ENCODE data around the gene DYNLL1.

DYNLL1 gene

GRCh38 chr12:120496413-120497340 lies 764 bp downstream of the DYNLL1 start:
- Histone ChIP-seq H3K9ac (ENCODE audit: low read depth, low read length) (peak overlapping the region; percentile 62), H3K79me2 (ENCODE audit: insufficient read depth, low read length) (peaks cover 37% of the 10 kb centered on the region), H4K20me1 (ENCODE audit: insufficient read depth, low read length) (peaks cover 25% of the 10 kb centered on the region), H2AFZ (ENCODE audit: low read depth, low read length) (peak overlapping the region; percentile 67), H3K27me3 (ENCODE audit: insufficient read depth, low read length, poor library complexity) (no peaks in the 10 kb centered on the region), H3K4me3 (ENCODE audit: low read depth in 1 of 2, low read length in 2 of 2) (peak overlapping the region; percentile 89 to 90), H3K9me3 (ENCODE audit: insufficient read depth, low read length, severe bottlenecking) (no peaks in the 10 kb centered on the region), H3K4me1 (ENCODE audit: insufficient read depth, low read length) (peaks cover 25% of the 10 kb centered on the region), H3K27ac (ENCODE audit: low read length) (peak overlapping the region; percentile 66), H3K4me2 (ENCODE audit: insufficient read depth, low read length) (peak overlapping the region; percentile 89), H3K36me3 (ENCODE audit: insufficient read depth, low read length) (peaks cover 35% of the 10 kb centered on the region)
- DNase-seq (peak; percentile 66), ATAC-seq (ENCODE audit: insufficient read depth, low read depth) (peak; percentile 33)
- TF ChIP-seq EZH2 (IDR thresholded peaks at IDR 0.05; ENCODE audit: borderline replicate concordance, low read depth, low read length, severe bottlenecking), result no peak
- TF ChIP-seq, protein P1, sequence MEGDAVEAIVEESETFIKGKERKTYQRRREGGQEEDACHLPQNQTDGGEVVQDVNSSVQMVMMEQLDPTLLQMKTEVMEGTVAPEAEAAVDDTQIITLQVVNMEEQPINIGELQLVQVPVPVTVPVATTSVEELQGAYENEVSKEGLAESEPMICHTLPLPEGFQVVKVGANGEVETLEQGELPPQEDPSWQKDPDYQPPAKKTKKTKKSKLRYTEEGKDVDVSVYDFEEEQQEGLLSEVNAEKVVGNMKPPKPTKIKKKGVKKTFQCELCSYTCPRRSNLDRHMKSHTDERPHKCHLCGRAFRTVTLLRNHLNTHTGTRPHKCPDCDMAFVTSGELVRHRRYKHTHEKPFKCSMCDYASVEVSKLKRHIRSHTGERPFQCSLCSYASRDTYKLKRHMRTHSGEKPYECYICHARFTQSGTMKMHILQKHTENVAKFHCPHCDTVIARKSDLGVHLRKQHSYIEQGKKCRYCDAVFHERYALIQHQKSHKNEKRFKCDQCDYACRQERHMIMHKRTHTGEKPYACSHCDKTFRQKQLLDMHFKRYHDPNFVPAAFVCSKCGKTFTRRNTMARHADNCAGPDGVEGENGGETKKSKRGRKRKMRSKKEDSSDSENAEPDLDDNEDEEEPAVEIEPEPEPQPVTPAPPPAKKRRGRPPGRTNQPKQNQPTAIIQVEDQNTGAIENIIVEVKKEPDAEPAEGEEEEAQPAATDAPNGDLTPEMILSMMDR (IDR thresholded peaks at IDR 0.05; ENCODE audit: borderline replicate concordance, extremely low read depth, low read length, poor library complexity, severe bottlenecking), result peak; percentile 39

- H2AFZ ChIP-seq (ENCODE audit: low read depth, low read length), result no peak overlapping the region
- peak overlapping the region; percentile 89 for H3K4me2 ChIP-seq (ENCODE audit: insufficient read depth, low read length)
- H3K4me1 ChIP-seq (ENCODE audit: insufficient read depth, low read length), result peaks cover 25% of the 10 kb centered on the region
- TF ChIP-seq, protein P1 (IDR thresholded peaks at IDR 0.05; ENCODE audit: borderline replicate concordance, extremely low read depth, low read length, poor library complexity, severe bottlenecking), result no peak
- no peak for TF ChIP-seq EZH2 (IDR thresholded peaks at IDR 0.05; ENCODE audit: borderline replicate concordance, low read depth, low read length, severe bottlenecking)
- peak overlapping the region; percentile 62 for H3K9ac ChIP-seq (ENCODE audit: low read depth, low read length)
- DNase-seq (no peak), ATAC-seq (ENCODE audit: insufficient read depth, low read depth) (no peak)
- H4K20me1 ChIP-seq (ENCODE audit: insufficient read depth, low read length), result peaks cover 25% of the 10 kb centered on the region
- H3K9me3 ChIP-seq (ENCODE audit: insufficient read depth, low read length, severe bottlenecking), result no peaks in the 10 kb centered on the region
- peaks cover 37% of the 10 kb centered on the region for H3K79me2 ChIP-seq (ENCODE audit: insufficient read depth, low read length)
- H3K27ac ChIP-seq (ENCODE audit: low read length), result peak overlapping the region; percentile 63; the same call in 1 of the 2 replicates
- no peaks in the 10 kb centered on the region for H3K27me3 ChIP-seq (ENCODE audit: insufficient read depth, low read length, poor library complexity)
- peaks cover 35% of the 10 kb centered on the region for H3K36me3 ChIP-seq (ENCODE audit: insufficient read depth, low read length)
- H3K4me3 ChIP-seq (ENCODE audit: low read depth in 1 of 2, low read length in 2 of 2), result peak overlapping the region; percentile 89 to 90
Measured at GRCh38 chr12:120497524-120498150, 1.7 kb downstream of the DYNLL1 start.

DNA sequence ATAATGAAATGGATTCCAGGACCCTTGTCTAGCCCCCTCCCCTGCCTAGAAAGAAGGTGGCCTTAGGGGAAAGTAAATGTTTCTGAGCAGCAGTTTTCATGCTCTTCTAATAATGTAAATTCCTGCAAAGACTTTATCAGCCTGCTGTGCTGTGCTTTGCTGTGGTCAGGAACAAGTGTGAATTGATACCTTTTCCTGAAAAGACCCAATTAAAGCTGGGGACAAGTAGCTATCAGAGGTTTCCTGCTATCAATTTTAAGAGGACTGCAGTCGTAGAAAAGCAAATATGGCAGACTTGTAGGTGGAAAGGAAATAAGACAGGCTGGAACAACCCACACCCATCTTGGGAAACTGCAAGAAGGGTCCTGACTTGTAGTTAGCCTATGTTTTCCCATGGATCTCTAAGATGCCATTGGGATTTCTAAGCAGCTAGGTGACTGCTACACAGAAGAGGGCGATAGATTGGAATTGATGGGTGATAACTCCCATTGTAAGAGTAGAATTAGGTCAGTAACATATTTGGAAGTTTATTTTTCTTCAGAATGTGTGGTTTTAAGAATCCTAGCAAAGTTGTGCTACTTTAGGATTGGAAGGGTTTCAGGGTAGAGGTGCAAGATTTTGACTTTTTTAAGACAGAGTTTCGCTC lies 3.1 kb downstream of the DYNLL1 start:
- peaks cover 37% of the 10 kb centered on the region for H3K79me2 ChIP-seq (ENCODE audit: insufficient read depth, low read length)
- no peak overlapping the region for H3K9ac ChIP-seq (ENCODE audit: low read depth, low read length)
- ATAC-seq (ENCODE audit: insufficient read depth, low read depth) (no peak), DNase-seq (no peak)
- H3K27me3 ChIP-seq (ENCODE audit: insufficient read depth, low read length, poor library complexity), result no peaks in the 10 kb centered on the region
- no peak overlapping the region for H3K4me3 ChIP-seq (ENCODE audit: low read depth in 1 of 2, low read length in 2 of 2)
- peaks cover 25% of the 10 kb centered on the region for H3K4me1 ChIP-seq (ENCODE audit: insufficient read depth, low read length)
- TF ChIP-seq, protein P1 (IDR thresholded peaks at IDR 0.05; ENCODE audit: borderline replicate concordance, extremely low read depth, low read length, poor library complexity, severe bottlenecking), result no peak
- no peak for TF ChIP-seq EZH2 (IDR thresholded peaks at IDR 0.05; ENCODE audit: borderline replicate concordance, low read depth, low read length, severe bottlenecking)
- no peaks in the 10 kb centered on the region for H3K9me3 ChIP-seq (ENCODE audit: insufficient read depth, low read length, severe bottlenecking)
- H3K36me3 ChIP-seq (ENCODE audit: insufficient read depth, low read length), result peaks cover 44% of the 10 kb centered on the region
- H2AFZ ChIP-seq (ENCODE audit: low read depth, low read length), result no peak overlapping the region
- H4K20me1 ChIP-seq (ENCODE audit: insufficient read depth, low read length), result peaks cover 25% of the 10 kb centered on the region
- no peak overlapping the region for H3K4me2 ChIP-seq (ENCODE audit: insufficient read depth, low read length)
- no peak overlapping the region for H3K27ac ChIP-seq (ENCODE audit: low read length)
